ENCODE results near the gene CCDC142. TPM values are rescaled to one million over a fixed set of nuclear protein-coding genes. Genes with fewer than 3 reads are reported as not detected.

CCDC142 gene
- total RNA-seq, 4 donors from 2014 or later: 9.6 to 27.8 (median 19.2) TPM

- intact Hi-C loops (cut with DNase I): no loop called here
- Histone ChIP-seq H3K36me3 (peaks cover 0 to 10% (median 9%) of the 10 kb centered on the region in 4 donors), H3K27ac (replicated peaks in 1 of 4) (no peak overlapping the region), H3K4me1 (peaks cover 30 to 46% (median 43%) of the 10 kb centered on the region in 4 donors), H3K27me3 (peaks cover 0 to 70% (median 51%) of the 10 kb centered on the region in 4 donors), H3K4me3 (peak overlapping the region; percentile 31 to 40 (median 38)), H3K9me3 (no peaks in the 10 kb centered on the region)
- TF ChIP-seq, protein P1, sequence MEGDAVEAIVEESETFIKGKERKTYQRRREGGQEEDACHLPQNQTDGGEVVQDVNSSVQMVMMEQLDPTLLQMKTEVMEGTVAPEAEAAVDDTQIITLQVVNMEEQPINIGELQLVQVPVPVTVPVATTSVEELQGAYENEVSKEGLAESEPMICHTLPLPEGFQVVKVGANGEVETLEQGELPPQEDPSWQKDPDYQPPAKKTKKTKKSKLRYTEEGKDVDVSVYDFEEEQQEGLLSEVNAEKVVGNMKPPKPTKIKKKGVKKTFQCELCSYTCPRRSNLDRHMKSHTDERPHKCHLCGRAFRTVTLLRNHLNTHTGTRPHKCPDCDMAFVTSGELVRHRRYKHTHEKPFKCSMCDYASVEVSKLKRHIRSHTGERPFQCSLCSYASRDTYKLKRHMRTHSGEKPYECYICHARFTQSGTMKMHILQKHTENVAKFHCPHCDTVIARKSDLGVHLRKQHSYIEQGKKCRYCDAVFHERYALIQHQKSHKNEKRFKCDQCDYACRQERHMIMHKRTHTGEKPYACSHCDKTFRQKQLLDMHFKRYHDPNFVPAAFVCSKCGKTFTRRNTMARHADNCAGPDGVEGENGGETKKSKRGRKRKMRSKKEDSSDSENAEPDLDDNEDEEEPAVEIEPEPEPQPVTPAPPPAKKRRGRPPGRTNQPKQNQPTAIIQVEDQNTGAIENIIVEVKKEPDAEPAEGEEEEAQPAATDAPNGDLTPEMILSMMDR (IDR thresholded peaks at IDR 0.05): no peak
- TF ChIP-seq POLR2A (IDR thresholded peaks at IDR 0.05; ENCODE audit: low read depth): no peak
- no peak for DNase-seq (ENCODE audit: extremely low spot score)
- 3% methylated on average over 29 of the region's 41 CpGs for WGBS
These were observed 15.9 kb upstream of the CCDC142 start for GRCh38 chr2:74498500-74499266.

DNA sequence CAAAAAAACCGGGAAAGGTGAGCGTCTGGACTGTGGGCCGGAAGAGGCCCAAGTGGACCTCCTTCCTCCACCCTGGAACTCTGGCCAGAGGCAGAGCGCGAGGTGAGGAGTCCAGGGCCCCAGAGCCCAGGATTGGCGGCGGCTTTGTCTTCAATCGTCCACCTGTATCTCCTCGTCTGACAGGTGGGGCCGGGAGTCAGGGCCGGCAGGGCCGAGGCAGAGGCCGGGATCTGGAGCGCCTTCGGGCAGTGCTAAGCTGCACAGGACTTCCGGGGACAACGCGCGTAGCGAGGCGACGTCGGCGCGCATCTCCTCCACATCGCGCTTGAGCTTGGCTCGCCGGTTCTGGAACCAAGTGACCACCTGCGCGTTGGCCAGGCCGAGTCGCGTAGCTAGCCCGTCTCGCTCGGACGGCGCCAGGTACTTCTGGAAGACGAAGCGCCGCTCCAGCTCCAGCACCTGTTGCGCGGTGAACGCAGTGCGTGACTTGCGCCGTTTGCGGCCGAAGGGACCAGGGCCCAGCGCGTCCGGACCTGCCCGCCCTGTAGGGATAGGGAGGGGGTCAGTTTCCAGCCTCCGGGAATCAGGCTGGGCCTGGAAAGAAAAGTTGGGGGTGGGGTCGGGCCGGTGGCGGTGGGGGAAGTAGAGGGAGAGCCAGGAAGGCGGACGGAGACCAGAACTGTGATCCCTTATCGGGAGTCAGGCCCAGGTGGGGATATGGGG lies 15.1 kb upstream of the CCDC142 start:
- TF ChIP-seq, protein P1 (IDR thresholded peaks at IDR 0.05): no peak
- peak in 1 of 2 donors; percentile 38 for TF ChIP-seq POLR2AphosphoS5 (IDR thresholded peaks at IDR 0.05)
- DNase-seq (ENCODE audit: extremely low spot score): no peak
- no peak overlapping the region for H3K27ac ChIP-seq (replicated peaks in 1 of 4)
- peak overlapping the region; percentile 31 to 40 (median 38) for H3K4me3 ChIP-seq
- H3K27me3 ChIP-seq: peaks cover 0 to 62% (median 48%) of the 10 kb centered on the region in 4 donors
- H3K4me1 ChIP-seq: peaks cover 30 to 39% (median 36%) of the 10 kb centered on the region in 4 donors
- intact Hi-C loops (cut with DNase I): no loop called here
- peaks cover 7 to 17% (median 17%) of the 10 kb centered on the region in 4 donors for H3K36me3 ChIP-seq
- no peaks in the 10 kb centered on the region for H3K9me3 ChIP-seq
- 3% methylated on average over 25 of the region's 61 CpGs for WGBS

DNA sequence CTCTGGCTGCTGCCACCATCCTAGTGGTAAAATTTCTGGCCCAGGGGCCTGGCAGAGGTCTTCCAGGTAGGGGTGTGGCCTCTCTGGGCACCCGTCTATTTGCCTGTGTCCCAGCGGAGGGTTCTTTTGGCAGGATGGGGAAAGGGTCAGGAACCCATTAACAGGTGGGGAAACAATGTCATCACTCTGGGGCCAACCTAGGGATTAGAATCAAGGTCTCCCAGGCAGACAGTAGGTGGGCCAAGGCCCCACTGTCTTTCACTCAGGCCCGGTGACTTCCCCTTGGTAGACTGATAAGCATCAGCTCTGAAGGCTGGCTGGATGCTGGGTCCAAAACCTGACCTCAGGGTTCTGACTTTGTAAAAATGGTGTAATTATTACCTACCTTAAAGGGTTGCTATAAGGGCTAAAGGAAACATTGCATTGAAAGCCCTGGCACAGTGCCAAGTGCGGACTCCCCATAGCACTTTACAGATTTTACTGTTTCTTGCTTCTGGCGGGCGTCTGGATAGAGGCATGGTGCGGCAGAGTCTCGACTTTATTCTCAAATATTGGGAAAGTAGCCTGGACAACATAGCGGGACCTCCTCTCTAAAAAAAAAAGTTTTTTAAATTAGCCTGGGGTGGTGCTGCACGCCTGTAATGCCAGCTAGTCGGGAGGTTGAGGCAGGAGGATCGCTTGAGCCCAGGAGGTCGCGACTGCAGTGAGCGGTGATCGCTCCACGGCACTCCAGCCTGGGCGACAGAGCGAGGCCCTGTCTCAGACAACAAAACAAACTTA lies 14.4 kb upstream of the CCDC142 start:
- intact Hi-C loops (cut with DNase I): no loop called here
- no peak overlapping the region for H3K27ac ChIP-seq (replicated peaks in 1 of 4)
- H3K36me3 ChIP-seq: peaks cover 15 to 25% (median 24%) of the 10 kb centered on the region in 4 donors
- H3K9me3 ChIP-seq: no peaks in the 10 kb centered on the region
- TF ChIP-seq, protein P1 (IDR thresholded peaks at IDR 0.05): no peak
- TF ChIP-seq POLR2AphosphoS5 (IDR thresholded peaks at IDR 0.05): no peak
- TF ChIP-seq EP300 (IDR thresholded peaks at IDR 0.05): no peak
- TF ChIP-seq POLR2A (IDR thresholded peaks at IDR 0.05; ENCODE audit: low read depth): no peak
- peak overlapping the region in 3 of 4 donors; percentile 31 to 40 (median 38) for H3K4me3 ChIP-seq
- no peak for DNase-seq (ENCODE audit: extremely low spot score)
- H3K27me3 ChIP-seq: peaks cover 0 to 55% (median 41%) of the 10 kb centered on the region in 4 donors
- peaks cover 27 to 31% (median 28%) of the 10 kb centered on the region in 4 donors for H3K4me1 ChIP-seq
- WGBS: 68% methylated on average over 12 of the region's 19 CpGs

GRCh38 chr2:74495440-74495839 lies 12.6 kb upstream of the CCDC142 start:
- no peak for DNase-seq (ENCODE audit: extremely low spot score)
- WGBS: 86% methylated on average over 1 of the region's 1 CpG
- peaks cover 31 to 42% (median 42%) of the 10 kb centered on the region in 4 donors for H3K36me3 ChIP-seq
- H3K9me3 ChIP-seq: no peaks in the 10 kb centered on the region
- H3K27ac ChIP-seq (replicated peaks in 1 of 4): no peak overlapping the region
- TF ChIP-seq, protein P1 (IDR thresholded peaks at IDR 0.05): no peak
- no peak for TF ChIP-seq POLR2AphosphoS5 (IDR thresholded peaks at IDR 0.05)
- no peak for TF ChIP-seq POLR2A (IDR thresholded peaks at IDR 0.05; ENCODE audit: low read depth)
- no peak for TF ChIP-seq EP300 (IDR thresholded peaks at IDR 0.05)
- H3K4me3 ChIP-seq: no peak overlapping the region
- H3K4me1 ChIP-seq: peaks cover 25 to 29% (median 27%) of the 10 kb centered on the region in 4 donors
- peaks cover 0 to 38% (median 32%) of the 10 kb centered on the region in 4 donors for H3K27me3 ChIP-seq
- intact Hi-C loops (cut with DNase I): no loop called here
